NCI-H2029 (cell line): ENCODE data around the gene SRRM2.
"Not testable (repeated sequence)": the region's sequence is repeated elsewhere in the genome, so short reads cannot be mapped to it uniquely, and the experiment has no call there.

ENCODE experiments used
- DNase-seq: peaks from one replicate; lab custom pipeline; 2025; lab: John Stamatoyannopoulos, UW

The SRRM2 gene

DNA sequence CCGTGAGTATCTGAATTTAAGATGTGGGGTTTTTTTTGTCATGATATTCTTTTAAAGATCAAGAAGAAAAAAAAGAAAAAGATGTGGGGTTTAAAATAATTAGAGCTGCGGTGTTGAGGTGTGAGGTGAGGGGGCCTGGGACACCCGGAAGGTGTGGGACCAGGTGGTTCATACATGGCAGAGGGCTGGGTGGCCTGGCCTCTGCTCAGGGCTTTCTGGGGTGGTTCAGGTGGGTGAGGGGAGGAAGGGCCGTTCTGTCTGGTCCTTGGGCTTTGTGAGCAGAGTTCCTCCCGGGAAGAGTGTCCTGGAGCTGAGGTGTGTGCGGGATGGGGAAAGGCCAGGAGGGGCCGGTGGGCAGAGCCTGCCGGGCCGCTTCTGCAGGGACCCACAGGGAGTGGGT, 37.4 kb upstream of the SRRM2 start:
- DNase-seq: no peak

DNA sequence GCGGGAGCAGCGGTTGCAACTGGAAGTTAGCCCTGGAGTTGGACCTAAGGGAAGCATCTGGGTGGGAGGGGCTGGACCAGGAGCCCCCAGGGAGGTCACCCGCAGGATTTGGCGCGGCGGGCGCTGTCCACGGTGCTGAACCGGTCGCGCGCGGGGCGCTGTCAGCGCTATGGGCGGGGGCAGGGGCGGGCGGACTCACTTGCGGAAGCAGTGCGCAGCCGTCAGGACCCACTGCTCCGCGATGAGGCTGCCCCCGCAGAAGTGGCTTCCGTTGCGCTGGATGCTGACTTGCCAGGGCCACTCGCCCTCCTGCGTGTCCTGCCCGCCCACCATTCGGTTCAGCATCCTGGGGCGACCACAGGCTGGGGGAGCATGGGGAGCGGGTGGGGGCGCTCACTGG, 36.9 kb upstream of the SRRM2 start:
- DNase-seq: no peak

DNA sequence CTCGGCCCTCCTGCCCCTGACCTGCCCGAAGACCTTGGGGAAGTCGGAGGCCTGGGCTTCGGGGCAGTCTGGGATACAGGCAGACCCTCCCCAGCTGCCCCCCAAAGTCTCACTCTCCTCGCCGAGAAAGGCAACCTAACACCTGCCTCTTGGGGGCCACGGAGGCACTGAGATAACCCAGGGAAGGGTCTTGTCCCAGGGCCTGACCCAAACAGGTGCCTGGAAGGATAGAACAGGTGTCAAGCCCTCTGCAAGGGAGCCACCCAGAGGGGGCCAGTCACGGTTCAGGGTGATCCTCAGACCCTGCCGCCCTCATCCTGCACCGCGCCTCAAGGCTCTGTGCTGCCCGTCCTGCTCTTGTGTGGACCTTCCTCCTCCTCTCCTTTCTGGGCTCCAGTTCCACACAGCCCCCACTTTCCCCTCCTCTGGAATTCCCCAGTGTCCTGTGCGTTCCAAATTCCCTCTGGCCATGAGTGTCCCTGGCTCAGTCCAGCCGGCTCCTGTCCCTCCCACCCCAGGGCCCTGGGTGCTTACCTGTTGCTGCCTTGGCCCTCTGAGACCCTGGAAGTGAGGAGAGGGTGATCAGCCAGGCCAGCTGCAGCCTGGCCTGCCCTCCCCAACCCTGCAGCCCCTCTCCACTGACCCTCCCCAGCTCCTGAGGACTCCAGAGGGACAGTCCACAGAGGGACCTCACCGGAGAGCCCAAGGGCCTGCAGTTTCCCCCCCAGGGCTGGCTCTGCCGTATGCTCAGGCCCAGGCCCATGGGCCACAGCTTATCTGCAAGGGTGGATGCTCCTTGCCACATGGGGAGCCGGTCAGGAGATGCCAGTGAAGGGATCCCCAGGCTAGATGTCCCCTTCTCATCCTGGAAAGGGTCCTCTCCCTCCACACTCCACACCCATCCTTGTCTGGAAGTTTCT, 36.2 kb upstream of the SRRM2 start:
- DNase-seq: no peak

DNA sequence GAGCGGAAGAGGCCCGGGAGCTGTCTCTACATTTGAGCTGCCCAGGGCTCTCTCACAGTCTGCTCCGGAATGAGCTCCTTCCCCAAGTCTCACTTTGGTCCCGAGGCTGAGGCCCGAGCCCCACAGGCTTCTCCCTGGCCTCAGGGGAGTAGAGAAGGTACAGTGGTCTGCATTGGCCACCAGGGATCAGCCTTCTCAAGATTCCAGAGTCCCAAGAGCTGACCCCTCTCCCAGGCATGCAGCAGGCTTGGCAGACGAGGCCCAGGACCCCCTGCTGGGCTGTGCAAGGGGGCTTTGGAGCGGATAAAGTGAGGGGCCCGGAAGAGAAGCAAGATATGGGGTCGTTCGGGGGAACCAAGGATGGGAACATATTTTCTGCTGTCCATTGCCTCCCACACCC, 35.5 kb upstream of the SRRM2 start:
- DNase-seq: no peak

DNA sequence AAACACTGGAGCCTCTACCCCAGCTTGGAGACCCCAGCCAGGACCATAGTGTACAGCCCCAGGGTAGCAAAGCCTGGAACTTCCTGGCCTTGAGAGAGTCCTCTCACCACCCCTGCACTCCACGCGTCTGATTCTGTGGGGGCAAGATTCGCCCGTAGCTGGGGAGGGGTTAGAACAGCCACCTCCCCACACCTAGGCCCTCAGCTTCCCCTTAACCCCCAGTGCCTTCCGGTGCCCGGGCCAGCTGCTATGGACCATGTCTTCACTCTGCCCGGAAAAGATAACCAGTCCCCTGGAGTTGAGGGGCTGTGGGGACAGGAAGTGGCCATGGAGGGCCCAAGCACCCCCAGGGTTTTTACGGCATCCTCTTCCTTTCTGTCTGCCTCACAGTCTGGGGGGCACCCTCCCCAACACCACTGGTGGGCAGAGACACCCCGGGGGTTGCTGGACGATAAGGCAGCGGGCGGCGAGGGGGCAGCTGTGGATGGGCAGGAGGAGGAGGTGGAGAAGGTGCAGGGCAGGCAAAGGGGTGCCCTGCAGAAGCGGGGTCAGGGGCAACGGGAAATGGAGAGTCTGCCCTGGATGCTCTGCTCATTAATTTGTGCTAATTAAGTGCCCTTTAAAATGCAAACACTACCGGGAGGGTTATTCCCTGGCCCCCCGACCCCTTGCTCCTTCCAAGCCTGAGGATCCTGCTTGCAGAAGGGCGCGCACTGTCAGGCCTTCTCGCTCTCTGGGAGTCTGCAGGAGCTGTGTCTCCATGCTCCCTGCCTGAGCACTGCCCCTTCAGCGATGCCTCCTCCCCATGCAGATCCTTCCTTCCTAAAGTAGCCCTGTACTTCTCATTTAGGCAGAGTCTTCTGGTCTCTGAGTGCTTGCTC, 34.8 kb upstream of the SRRM2 start:
- no peak for DNase-seq

DNA sequence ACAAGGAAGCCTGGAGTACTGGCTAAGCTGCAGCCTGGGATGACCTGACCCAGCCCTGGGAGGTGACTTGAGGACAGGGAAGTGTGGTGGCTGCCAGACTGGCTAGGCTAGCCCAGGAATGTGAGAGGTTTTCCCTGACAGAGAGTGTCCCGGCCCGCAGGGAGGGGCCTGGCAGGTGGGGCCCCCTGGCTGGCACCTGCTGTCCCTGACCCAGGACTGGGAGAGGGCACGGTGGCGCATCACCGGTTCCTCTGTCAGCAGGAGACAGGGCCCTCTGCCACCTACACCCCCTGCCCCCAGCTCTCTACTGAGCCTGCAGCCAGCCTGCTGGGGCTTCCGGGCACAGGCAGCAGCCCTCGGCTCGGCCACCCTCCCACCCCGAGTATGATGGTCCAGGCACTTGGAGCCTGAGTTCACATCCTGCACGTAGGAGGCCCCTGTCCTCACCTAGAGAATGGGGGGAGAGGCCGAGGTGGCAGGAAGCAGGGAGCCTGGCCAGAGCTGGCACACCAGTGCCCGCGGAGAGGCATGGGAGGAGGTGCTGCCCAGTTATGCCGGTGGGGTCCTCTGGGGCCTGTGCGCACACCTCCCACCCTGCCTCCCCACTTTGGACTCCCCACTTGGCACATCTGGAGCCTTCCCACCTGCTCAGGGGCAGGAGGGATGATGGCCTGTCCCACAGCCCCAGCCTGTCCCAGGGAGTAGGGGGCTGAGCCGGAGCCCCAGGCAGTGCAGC, 32.9 kb upstream of the SRRM2 start:
- no peak for DNase-seq

DNA sequence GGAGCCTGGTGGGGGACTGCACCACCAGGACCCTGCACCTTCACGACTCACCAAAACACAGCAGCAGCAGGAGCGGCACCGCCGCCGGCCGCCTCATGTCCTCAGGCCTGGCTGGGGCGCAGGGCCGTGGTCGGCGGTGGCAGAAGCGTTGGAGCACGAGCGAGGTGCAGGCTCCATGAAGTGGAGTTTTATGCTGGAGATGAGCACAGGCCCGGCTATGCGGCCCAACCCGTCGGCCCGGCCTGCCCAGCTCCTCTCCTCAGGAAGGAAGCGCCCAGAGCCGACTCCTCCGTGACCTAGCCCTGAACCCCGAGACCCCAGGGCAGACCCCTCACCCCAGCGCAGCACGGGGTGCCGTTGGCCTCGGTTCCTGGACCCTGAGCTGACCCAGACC, 32.4 kb upstream of the SRRM2 start, which contains the start of gene PRSS27:
Gene PRSS27, minus strand, starts transcription at position 161 of the 394 bp plus-strand sequence. Its CDS starts 64 bp downstream, at position 97.
- no peak for DNase-seq

DNA sequence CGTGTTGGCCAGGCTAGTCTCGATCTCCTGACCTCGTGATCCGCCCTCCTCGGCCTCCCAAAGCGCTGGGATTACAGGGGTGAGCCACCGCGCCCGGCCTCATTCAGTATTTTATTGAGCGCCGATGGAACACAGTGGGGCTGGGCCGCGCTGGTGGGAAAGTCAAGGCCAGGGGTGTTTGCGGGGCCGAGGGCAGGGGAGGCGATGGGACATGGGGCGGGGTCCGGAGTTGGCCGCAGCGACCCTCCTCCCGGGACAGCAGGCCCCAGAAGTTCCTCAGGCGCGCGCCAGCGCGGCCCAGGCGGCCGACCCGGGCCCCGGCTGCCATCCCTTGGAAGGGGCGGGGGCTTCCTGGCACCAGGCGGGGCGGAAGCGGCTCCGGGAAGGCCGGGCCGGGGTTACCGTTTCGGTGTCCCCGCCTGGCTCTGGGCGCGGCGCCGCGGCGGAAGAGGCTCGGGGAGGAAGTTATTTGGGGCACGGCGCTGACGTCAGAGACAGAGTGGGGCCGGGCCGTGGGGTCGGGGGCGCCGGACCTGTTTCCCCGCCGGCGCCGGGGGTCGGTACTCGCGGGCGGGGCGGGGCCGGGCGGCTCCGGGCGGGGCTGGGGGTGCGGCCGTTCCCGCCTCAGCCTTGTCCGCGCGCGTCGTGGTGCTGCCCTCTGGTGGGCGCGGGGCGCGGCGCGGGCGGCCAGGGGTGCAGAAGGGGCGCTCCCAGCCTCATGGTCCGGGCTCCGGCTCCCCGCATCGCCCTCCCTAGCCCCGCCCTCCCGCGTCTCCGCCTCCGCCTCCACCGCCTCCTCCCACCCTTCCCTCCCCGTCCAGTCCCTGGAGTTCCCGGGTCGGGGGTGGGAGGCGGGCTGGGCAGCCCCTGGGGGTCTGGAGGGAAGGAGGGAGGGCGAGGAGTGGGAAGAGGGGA, 31.5 kb upstream of the SRRM2 start:
- DNase-seq: peak; percentile 65

DNA sequence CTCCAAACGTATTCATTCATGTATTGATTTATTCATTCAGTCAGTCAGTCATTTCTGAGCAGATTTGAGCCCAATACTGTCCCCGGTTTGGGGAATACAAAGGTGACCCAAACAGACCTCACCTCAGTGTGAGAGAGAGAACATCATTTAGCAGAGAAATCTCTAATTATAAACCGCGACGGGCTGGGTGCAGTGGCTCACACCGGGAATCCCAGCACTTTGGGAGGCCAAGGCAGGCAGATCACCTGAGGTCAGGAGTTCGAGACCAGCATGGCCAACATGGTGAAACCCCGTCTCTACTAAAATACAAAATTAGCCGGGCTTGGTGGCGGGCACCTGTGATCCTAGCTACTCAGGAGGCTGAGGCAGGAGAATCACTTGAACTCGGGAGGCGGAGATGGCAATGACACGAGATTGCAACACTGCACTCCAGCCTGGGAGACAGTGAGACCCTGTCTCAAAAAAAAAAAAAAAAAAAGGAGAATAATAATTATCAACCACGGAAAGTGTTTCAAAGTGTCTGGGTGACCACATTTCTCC, 30.7 kb upstream of the SRRM2 start:
- not testable (repeated sequence) for DNase-seq

DNA sequence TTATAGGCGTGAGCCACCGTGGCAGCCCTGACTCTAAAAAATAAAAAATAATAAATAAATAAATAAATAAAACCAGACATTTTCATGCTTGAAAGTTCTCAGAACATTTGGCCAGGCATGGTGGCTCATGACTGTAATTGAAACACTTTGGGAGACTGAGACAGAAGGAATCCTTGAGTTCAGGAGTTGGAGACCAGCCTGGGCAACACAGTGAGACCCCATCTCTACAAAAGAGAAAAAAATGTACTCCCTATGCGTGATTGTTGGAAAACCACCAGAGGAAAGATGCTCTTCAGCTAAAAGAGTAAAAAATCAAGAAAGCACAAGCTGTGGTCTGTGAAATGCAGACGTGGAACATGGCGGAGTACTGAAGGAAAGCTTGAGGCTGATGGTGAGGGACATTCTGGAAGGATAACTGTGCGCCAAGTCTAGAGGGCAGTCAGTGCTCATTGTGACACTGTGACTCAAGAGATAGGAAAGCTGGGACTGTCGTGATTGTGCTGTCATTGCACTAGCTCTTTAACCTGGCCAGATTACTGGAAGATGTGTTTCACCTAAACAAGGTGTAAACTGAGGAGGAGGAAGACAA, 28.3 kb upstream of the SRRM2 start:
- DNase-seq: no peak

DNA sequence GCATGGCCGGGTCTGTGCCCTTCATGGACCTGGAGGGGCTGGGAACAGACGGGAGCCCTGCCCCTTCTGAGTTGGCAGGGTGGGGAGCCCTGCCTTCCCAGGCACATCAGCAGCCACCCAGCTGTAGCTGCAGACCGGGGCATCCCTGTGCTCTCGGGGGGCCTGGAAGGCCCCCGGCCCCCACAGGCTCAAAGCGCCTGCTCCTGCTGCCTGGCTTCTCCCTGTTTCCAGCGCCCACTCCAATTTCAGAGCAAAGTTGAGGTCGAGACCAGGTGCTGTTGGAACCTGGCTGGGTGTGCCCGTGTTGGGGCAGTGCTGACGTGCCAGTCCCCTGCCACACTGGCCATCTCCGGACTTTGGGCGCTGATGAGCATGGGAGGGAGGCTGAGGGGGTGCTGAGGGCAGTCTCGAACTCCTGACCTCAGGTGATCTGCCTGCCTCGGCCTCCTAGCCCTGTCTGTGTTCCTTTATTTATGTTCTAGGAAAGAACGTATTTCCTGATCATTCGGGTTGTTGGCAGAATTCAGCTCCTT, 27.6 kb upstream of the SRRM2 start:
- no peak for DNase-seq

DNA sequence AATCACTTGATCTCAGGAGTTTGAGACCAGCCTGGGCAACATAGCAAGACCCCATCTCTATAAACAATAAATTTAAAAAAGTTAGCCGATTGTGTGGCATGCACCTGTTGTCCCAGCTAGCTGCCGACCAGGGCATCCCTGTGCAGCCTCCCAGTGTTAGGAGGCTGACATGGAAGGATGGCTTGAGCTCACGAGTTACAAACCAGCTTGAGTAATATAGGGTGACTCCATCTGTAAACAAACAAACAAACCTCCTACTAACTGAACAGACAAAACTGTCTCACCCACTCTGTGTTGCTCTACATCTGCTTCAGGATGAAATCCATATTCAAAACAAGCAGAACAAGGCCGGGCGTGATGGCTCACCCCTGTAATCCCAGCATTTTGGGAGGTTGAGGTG, 25.5 kb upstream of the SRRM2 start:
- DNase-seq: no peak

DNA sequence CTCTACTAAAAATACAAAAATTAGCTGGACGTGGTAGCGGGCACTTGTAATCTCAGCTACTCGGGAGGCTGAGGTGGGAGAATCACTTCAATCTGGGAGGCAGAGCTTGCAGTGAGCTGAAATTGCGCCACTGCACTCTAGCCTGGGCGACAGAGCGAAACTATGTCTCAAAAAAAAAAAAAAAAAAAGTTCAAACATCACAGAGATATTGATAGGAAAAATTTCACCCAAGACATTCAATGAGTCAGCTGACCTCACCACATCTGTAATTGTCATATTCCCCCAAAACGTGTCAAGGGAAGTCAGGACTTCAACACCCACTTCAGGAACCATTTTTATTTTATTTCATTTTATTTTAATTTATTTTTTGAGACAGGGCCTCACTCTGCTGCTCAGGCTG, 24.4 kb upstream of the SRRM2 start:
- no peak for DNase-seq

DNA sequence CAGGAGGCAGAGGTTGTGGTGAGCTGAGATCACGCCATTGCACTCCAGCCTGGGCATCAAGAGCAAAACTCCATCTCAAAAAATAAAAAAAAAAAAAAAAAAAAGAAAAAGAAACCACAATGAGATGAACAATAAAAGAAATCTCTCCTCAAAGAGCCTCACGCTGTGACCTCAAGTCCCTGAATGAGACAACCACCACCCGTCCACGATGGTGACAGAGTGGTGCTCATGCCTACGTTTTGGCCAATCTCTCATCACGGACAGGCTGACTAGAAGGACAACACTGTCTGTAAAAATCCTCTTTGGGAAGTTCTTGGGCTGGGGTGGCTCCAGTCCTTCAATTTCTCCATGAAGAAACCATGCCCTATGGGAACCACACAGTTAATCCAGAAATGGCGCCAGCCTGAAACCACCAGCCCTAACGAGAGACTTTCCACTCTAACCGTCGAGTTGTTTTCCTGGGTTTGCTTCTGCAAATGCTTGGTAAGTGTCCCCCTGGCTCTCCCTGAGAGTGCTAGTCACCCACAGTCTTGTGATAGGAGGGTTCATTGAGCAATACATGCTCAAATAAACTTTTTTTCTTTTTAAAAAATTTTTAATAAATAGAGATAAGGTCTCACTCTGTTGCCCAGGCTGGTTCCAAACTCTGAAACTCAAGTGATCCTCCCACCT, 17.5 kb upstream of the SRRM2 start:
- DNase-seq: no peak

DNA sequence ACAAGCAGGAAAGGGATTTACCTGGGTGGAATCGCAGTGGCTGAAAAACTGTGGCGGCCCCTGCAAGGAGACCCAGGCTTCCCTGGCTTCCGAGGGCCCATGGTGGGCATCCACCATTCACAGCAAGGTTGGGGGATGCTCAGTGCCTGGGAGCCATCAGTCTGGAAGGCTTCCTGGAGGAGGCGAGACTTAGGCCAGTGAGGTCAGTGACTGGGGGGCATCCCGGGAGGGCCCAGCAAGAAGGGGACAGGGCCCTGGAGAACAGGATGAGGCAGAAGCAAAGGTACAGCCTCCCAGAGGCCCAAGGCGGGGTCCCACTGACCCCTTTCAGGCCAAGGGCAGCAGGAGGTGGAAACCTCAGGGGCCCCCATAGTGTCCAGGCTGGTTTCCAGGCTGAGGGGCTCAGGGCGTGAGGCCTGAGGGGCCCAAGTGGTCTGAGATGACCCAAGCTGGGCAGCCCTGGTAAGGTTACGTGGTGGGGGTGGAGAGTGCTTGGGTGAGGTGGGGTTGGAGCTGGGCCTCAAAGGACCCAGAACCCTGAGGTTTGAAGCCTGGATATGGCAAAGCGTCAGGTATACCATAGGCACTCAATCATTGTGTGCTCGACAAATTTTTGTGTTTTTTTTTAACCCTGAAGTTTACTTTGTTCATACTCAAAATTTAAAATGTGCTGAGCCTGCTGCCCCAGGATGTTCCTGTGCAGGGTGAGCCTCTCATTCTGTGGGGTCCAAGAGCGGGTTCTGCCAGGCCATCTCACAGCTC, 15.8 kb upstream of the SRRM2 start:
- DNase-seq: no peak

DNA sequence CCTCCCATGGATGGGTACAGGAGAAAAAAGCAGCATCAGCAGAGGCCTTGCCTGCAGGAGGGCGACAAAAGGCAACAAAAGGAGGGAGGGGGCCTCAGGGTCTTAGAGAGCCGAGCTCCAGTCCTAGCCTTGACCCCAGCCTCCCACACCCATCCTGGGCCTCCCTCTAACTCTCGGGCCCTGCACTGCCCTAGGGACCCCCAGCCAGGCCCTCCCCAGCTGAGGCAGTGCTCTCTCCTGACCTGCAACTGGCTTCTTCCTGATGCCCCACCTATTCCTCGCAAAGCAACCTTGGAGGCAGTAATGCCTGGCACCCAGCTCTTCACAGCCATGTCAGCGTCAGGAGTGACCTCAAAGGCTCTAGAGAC, 15.2 kb upstream of the SRRM2 start:
- DNase-seq: no peak

DNA sequence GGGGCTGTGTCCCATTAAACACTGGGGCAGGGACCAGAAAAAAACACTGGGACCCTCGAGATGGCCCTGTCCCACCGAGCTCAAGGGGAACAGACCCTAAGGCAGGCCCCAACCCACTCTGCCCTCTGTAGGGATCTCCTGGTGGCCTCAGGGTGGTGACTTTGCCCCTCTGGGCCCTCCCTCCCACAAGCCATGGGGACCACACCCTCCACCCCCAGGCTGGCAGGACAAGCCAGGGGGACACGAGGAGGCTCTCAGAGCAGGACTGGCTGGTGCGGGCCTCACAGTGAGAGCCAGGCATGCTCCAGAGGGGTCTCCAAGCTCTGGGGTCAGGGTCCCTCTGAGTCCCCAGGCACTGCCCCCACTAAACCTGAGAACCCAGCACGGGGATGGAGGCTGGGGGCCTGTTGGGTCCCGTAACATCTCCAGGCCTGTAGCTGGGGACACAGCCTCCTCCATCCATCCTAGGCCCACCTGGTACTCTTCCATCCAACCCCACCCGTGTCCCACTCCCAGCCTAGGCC, 14.5 kb upstream of the SRRM2 start:
- no peak for DNase-seq

DNA sequence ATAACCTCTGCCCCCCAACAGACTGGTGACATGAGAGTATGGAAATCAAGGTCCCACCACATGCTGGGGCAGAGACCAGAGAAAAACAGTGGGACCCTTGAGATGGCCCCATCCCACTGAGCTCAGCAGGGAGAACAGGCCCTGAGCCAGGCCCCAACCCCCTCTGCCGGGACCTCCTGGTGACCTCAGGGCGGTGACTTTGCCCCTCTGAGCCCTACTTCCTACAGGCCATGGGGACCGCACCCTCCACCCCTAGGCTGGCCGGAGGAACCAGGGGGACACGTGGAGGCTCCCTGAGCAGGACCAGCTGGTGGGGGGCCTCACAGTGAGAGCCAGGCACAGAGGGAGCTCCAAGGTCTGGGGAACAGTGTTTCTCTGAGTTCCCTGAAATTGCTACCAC, 13.8 kb upstream of the SRRM2 start:
- DNase-seq: no peak
